Right lobe of liver (tissue), 4 donors: ENCODE results near the gene NPIPA5.

ENCODE experiments used
- POLR2A ChIP-seq: fragments of 450-650 bp; IDR thresholded peaks from one replicate; pipeline ENCODE4 v1.6.1; 2017; ENCODE audit warnings: antibody characterized with exemption, mild to moderate bottlenecking
- TF ChIP-seq, protein P1 (sequence below), 4 donors: fragments of 200-600 bp in 3 of 4; fragments of 450-650 bp in 1 of 4; IDR thresholded peaks; one replicate each; pipeline versions ENCODE4 v1.5.1 to v1.8.0; 2016 to 2022; ENCODE audit warnings: antibody characterized with exemption in 4 of 4, mild to moderate bottlenecking in 2 of 4
- donor health status: DM: no; HTN: no; CAD: no.
- donor health status: DM: no; HTN: no; CAD: no.
- donor health status: DM: no; HTN: yes; CAD: no.

DNA sequence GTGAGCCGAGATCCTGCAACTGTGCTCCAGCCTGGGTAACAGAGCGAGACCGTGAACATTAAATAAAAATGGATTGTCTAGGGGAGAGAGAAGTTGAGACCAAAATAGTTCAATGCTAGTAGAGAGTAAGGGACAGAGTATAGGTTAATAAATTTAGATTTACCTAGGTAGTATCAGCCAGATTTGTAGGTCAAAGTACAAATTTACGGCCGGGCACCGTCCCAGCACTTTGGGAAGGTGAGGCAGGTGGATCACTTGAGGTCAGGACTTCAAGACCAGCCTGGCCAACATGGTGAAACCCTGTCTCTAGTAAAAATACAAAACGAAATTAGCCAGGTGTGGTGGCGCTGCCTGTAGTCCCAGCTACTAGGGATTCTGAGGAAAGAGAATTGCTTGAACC, 44.1 kb upstream of the NPIPA5 start:
- TF ChIP-seq, protein P1, sequence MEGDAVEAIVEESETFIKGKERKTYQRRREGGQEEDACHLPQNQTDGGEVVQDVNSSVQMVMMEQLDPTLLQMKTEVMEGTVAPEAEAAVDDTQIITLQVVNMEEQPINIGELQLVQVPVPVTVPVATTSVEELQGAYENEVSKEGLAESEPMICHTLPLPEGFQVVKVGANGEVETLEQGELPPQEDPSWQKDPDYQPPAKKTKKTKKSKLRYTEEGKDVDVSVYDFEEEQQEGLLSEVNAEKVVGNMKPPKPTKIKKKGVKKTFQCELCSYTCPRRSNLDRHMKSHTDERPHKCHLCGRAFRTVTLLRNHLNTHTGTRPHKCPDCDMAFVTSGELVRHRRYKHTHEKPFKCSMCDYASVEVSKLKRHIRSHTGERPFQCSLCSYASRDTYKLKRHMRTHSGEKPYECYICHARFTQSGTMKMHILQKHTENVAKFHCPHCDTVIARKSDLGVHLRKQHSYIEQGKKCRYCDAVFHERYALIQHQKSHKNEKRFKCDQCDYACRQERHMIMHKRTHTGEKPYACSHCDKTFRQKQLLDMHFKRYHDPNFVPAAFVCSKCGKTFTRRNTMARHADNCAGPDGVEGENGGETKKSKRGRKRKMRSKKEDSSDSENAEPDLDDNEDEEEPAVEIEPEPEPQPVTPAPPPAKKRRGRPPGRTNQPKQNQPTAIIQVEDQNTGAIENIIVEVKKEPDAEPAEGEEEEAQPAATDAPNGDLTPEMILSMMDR (IDR thresholded peaks at IDR 0.05): no peak
- TF ChIP-seq POLR2A: no peak
